Peyer's patch (tissue), 4 donors: ENCODE results near the gene LINGO4.

Experiments
- CTCF ChIP-seq, 6 experiments: fragments of 450-650 bp in 4 of 6; fragments of 200-600 bp in 2 of 6; sonication (generic) in 1 of 6; IDR thresholded peaks; one replicate each; pipeline ENCODE4 v1.5.1; 2017 to 2019; ENCODE audit warnings: antibody characterized with exemption in 6 of 6, mild to moderate bottlenecking in 3 of 6, moderate library complexity in 1 of 6
- POLR2A ChIP-seq, 2 donors: fragments of 450-650 bp; IDR thresholded peaks; one replicate each; pipeline ENCODE4 v1.5.1; 2017; ENCODE audit warnings: antibody characterized with exemption in 2 of 2, mild to moderate bottlenecking in 2 of 2, moderate library complexity in 2 of 2

GRCh38 chr1:151773702-151774101, 31.5 kb downstream of the LINGO4 start:
- no peak for TF ChIP-seq CTCF (IDR thresholded peaks at IDR 0.05)
- no peak for TF ChIP-seq POLR2A (IDR thresholded peaks at IDR 0.05)
